Right lobe of liver (tissue), 6 donors: Measurements from ENCODE around the gene KANSL1. TPM values are rescaled to one million over a fixed set of nuclear protein-coding genes. Genes with fewer than 3 reads are reported as not detected.
"Not testable (repeated sequence)": the region's sequence is repeated elsewhere in the genome, so short reads cannot be mapped to it uniquely, and the experiment has no call there.

Experiments used
- ATAC-seq, 4 donors: fragments of 200-7000 bp; cut with Tn5 transposase; one replicate each; pipeline ENCODE4 v1.9.1; 2020; ENCODE audit warnings: mild to moderate bottlenecking in 4 of 4, moderate library complexity in 4 of 4
- DNase-seq, 3 donors: peaks; one replicate each; pipeline ENCODE4 v3.0.0-alpha.2; 2020
- H3K27ac ChIP-seq, 3 donors: fragments of 200-600 bp; one replicate each; pipeline ENCODE4 v1.8.0; 2022
- H3K27me3 ChIP-seq, 2 donors: fragments of 200-600 bp; one replicate each; pipeline ENCODE4 v1.8.0; 2022
- H3K36me3 ChIP-seq, 4 donors: fragments of 200-600 bp; sonication (generic) in 1 of 4; one replicate each; pipeline versions ENCODE4 v1.5.1 to v1.8.0; 2017 to 2022; ENCODE audit warnings: control low read depth in 1 of 4
- H3K4me1 ChIP-seq, 4 donors: fragments of 200-600 bp; sonication (generic) in 1 of 4; one replicate each; pipeline versions ENCODE4 v1.5.1 to v1.8.0; 2017 to 2022; ENCODE audit warnings: control low read depth in 1 of 4
- H3K4me3 ChIP-seq, 3 donors: fragments of 200-600 bp; one replicate each; pipeline ENCODE4 v1.8.0; 2022
- H3K9me3 ChIP-seq, 4 donors: fragments of 200-600 bp; sonication (generic) in 1 of 4; one replicate each; pipeline versions ENCODE4 v1.5.1 to v1.8.0; 2017 to 2022; ENCODE audit warnings: control low read depth in 1 of 4
- CTCF ChIP-seq, 4 donors: fragments of 200-600 bp in 3 of 4; fragments of 450-650 bp in 1 of 4; IDR thresholded peaks; one replicate each; pipeline versions ENCODE4 v1.5.1 to v1.8.0; 2016 to 2022; ENCODE audit warnings: antibody characterized with exemption in 4 of 4, mild to moderate bottlenecking in 2 of 4
- POLR2A ChIP-seq: fragments of 450-650 bp; IDR thresholded peaks from one replicate; pipeline ENCODE4 v1.6.1; 2017; ENCODE audit warnings: antibody characterized with exemption, mild to moderate bottlenecking
- WGBS: methylation state at CpG from one replicate; pipeline ENCODE4 v1.1.6; 2018; ENCODE audit warnings: low coverage, low lambda C conversion rate; ENCODE audit not compliant: insufficient coverage; ENCODE audit errors: missing lambda C conversion rate; 5-methylcytosine and 5-hydroxymethylcytosine counted together
- intact Hi-C, 2 donors: fragments of 100-400 bp; cut with DNase I; formaldehyde crosslinking; loops; one replicate each; pipeline versions ENCODE4 v1.11.2 to v1.14.1; 2022
- total RNA-seq, 6 experiments: library from RNA; depleted of rRNA in 2 of 6; stranded (reverse); fragments of >200 nt in 2 of 6; fragmentation: NEBNext Ultra II Directional in 3 of 6; extraction: Animal tissue kit (Norgen Biotek cat#: 25700) in 3 of 6; gene quantifications; one replicate each; pipeline versions ENCODE4 v1.1.0 to v1.2.4, GENCODE V29; 2016 to 2023
- donor health status: DM: no; HTN: yes; CAD: no.
- donor health status: DM: no; HTN: no; CAD: no.
- donor health status: DM: no; HTN: no; CAD: no.
- donor health status: DM: no; HTN: yes; CAD: no.
- donor health status: DM: no; HTN: yes; CAD: no.

Gene KANSL1
- total RNA-seq, 6 experiments from 2014 or later: 23.1 to 29.5 (median 25.9) TPM

GRCh38 chr17:46023783-46024388 is 169.3 kb downstream of the KANSL1 start:
- Histone ChIP-seq H3K4me3 (no peak overlapping the region), H3K27ac (no peak overlapping the region), H3K4me1 (no peaks in the 10 kb centered on the region), H3K27me3 (no peaks in the 10 kb centered on the region), H3K9me3 (no peaks in the 10 kb centered on the region), H3K36me3 (no peaks in the 10 kb centered on the region)
- intact Hi-C loops: no loop called here
- 94% methylated on average over 17 of the region's 24 CpGs for WGBS
- no peak for DNase-seq
- ATAC-seq: no peak
- TF ChIP-seq POLR2A: no peak
- no peak for TF ChIP-seq CTCF (IDR thresholded peaks at IDR 0.05)

GRCh38 chr17:46023366-46023765 is 169.9 kb downstream of the KANSL1 start:
- DNase-seq, ATAC-seq, H3K4me1 ChIP-seq, H3K27me3 ChIP-seq, H3K36me3 ChIP-seq, H3K9me3 ChIP-seq, H3K27ac ChIP-seq, H3K4me3 ChIP-seq, intact Hi-C loops: not testable (repeated sequence)
- 91% methylated on average over 6 of the region's 7 CpGs for WGBS

GRCh38 chr17:46020998-46021397 is 172.2 kb downstream of the KANSL1 start:
- DNase-seq: no peak
- no peak for ATAC-seq

GRCh38 chr17:46020023-46020761 is 173.0 kb downstream of the KANSL1 start:
- Histone ChIP-seq H3K4me3 (no peak overlapping the region), H3K4me1 (no peaks in the 10 kb centered on the region), H3K27me3 (no peaks in the 10 kb centered on the region), H3K9me3 (no peaks in the 10 kb centered on the region), H3K27ac (no peak overlapping the region), H3K36me3 (no peaks in the 10 kb centered on the region)
- WGBS: 73% methylated on average over 6 of the region's 14 CpGs
- DNase-seq (no peak), ATAC-seq (peak; percentile 47 to 63 (median 52))
- TF ChIP-seq CTCF (IDR thresholded peaks at IDR 0.05): no peak
- TF ChIP-seq POLR2A: no peak
- intact Hi-C loops: no loop called here

More at GRCh38 chr17:46020998-46021397, 172.2 kb downstream of the KANSL1 start:
- Histone ChIP-seq H3K4me1 (no peaks in the 10 kb centered on the region), H3K36me3 (no peaks in the 10 kb centered on the region), H3K9me3 (no peaks in the 10 kb centered on the region), H3K4me3 (no peak overlapping the region), H3K27ac (no peak overlapping the region), H3K27me3 (no peaks in the 10 kb centered on the region)
- WGBS: 92% methylated on average over 6 of the region's 12 CpGs
- TF ChIP-seq CTCF (IDR thresholded peaks at IDR 0.05) (no peak), POLR2A (no peak)
- intact Hi-C loops: no loop called here

GRCh38 chr17:46019408-46019925 is 173.8 kb downstream of the KANSL1 start:
- H3K4me3 ChIP-seq, intact Hi-C loops, H3K4me1 ChIP-seq, H3K36me3 ChIP-seq, H3K9me3 ChIP-seq, H3K27me3 ChIP-seq, ATAC-seq, DNase-seq, H3K27ac ChIP-seq: not testable (repeated sequence)
- 62% methylated on average over 3 of the region's 8 CpGs for WGBS
